HG03565 (cell line): ENCODE results near the gene BABAM2.
"Not testable (repeated sequence)": the region's sequence is repeated elsewhere in the genome, so short reads cannot be mapped to it uniquely, and the experiment has no call there.

Experiments
- ATAC-seq: cut with Tn5 transposase; IDR thresholded peaks from one replicate; pipeline ENCODE4 v1.9.1; 2021; ENCODE audit warnings: mild to moderate bottlenecking, moderate library complexity; ENCODE audit not compliant: unreplicated experiment

BABAM2 gene

DNA sequence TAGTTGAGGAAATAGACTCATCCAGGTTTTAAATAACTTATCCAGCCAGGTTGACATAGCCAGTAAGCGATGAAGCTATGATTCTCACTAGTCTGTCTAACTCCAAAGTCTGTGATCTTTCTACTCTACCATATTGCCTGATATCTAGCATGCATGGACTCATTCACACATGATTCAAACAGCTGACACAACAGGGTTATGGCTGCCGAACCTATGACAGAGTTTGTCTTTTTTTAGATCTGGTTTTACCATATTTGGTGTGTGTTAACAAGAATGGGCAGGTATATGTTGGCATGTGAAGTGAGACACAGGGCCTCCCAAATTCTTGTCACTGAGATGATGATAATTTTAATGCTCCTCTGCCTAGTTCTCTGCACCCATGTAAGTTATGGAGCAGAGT, 210.6 kb downstream of the BABAM2 start:
- no peak for ATAC-seq

DNA sequence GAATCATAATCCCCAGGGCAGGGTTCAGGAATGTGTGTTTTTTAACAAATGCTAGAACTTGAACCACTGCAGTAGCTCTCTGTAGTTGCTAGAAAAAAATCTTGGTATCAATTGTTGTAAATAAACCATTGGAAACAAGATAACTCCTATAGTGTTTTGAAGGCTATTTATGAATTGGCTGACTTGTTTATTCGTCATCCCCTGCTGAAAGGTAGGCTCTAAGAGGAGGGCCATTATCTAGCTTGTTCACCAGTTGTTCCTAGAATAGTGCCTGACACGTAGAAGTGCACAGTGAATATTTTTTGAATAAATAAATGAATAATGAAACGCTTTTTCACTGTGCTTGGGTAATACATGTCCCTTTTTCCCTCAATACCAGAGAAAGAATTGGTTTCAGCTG, 211.4 kb downstream of the BABAM2 start:
- ATAC-seq: no peak

GRCh38 chr2:28102455-28102874, 211.9 kb downstream of the BABAM2 start:
- ATAC-seq: no peak

DNA sequence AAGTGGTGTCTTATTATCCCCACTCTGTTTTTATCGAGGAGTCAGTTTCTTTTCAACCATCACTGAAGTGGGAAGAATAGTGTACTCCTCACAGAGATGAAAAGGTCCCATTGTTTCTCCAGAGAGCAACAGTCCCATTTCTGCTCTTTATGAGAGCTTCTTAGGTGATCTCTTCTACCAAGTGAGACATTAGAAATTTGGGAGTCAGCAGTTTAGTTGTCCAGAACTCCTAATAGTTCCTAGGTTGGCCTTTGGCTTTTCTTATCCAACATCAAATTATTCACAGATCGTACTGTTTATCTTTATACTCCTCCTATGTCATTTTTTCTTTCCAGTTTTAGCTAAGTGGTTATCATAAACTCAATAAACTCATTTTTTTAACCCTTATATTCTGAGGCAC, 213.1 kb downstream of the BABAM2 start:
- ATAC-seq: no peak

DNA sequence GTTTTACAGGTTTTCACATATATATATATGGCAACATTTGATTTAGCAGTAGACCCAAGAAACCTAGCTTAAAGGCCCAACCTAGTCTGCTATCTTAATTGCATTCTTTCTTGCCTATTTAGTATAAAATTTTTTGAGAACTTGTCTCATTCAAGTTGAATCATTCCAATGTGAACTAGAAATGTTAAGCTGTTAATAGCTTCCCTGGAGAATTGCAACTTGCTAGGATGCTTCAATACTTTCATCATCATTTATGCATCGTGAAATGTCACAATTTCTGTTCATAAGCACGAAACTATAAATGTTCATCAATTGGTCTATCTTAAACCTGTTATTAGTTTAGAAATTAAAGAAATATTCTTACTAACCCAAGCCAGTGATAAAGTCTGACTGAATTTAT, 217.6 kb downstream of the BABAM2 start:
- ATAC-seq: no peak

- ATAC-seq: not testable (repeated sequence)
Observed at GRCh38 chr2:28113771-28114170, 223.2 kb downstream of the BABAM2 start.

- no peak for ATAC-seq
Observed at GRCh38 chr2:28117104-28117596, 226.6 kb downstream of the BABAM2 start.

DNA sequence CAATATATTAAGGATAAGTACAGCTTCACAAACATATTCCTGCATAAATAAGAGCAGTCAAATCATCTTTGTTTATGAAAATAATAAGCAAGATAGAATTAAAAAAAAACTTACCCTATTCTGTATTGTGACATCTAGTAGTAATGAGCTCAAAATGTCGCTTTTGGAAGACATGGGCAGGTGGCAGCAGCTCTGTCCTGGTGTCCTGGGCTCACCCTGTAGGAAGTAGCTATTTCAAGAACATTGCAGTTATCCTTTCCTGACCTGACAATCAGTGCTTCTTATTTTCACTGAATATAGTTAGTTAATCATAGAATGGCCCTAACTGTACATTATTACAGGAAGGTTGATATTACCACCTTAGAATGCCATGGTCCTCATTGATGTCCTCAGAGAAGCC, 229.1 kb downstream of the BABAM2 start:
- no peak for ATAC-seq

- no peak for ATAC-seq
Observed at GRCh38 chr2:28128281-28128950, 237.9 kb downstream of the BABAM2 start.

DNA sequence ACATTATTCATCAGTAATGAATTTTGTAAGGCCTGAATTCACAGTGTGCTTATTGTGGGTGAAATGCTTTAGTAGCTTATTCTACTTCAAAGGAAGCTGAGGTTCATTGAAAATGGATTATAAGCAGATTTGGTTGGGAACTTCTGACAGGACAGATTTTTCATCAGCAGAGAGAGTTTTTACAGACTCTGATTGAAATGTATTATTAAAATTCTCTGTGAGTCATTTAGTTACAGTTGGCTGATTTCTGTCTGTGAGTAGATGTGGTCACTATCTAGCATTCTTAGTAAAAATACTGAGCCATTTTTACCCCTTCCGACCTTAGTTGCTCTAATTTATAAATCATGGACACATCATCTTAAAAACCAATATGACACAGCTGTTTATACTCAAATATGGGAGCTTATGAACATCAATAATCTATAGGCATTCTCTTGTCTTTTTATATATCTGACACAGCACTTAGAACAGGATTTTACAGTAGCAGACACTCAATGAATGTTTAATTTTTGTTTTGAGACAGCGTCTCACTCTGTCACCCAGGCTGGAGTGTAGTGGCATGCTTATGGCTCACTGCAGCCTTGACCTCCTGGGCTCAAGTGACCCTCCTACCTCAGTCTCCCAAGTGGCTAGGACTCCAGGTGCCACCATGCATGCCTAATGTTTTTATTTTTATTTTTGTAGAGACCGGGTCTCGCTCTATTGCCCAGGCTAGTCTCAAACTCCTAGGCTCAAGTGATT, 239.6 kb downstream of the BABAM2 start:
- no peak for ATAC-seq

GRCh38 chr2:28133778-28134177, 243.2 kb downstream of the BABAM2 start:
- no peak for ATAC-seq

DNA sequence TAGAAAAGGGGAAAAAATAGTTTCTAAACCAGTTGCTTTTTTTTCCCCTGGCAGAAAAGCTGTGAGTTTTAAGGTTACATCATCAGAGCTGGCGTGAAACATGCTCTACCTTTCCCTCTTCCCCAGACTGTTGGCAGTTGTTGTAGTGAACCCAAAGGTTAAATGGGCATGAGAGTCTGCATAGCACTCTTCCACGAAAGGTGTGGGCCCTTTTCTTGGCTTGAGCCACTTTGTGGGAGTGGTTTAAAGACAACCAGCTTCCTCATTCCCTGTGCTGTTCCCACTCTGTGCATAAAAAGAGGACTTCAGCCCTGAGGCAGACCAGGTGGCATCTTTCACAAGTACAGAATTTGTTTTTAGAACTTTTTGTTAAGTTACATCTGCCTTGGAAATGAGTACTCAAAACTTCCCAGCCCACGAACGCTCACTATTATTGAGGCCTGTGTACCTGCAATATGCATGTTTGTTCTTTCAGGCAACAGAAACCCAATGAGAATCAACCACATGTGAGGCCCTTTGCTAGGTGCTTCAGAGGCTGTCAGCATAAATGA, 243.8 kb downstream of the BABAM2 start:
- ATAC-seq: no peak

DNA sequence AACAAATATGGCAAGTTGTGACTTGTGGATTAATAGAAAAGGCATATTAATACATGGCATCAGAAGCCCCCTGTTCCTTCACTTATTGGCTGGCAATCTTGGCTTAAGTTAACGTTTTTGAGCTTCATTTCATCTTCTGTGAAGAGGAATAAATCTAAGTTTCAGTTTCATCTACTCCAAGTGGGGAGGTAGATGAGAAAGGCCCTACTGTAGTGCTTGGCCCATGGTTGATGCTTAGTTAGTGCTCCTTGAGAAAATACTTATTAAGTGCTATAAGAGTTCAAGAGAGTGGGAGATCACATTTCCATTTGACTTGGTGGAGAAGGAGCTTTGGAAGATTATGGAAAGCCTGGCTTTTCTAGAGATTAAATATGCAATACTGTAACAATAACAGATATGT, 244.3 kb downstream of the BABAM2 start:
- no peak for ATAC-seq

DNA sequence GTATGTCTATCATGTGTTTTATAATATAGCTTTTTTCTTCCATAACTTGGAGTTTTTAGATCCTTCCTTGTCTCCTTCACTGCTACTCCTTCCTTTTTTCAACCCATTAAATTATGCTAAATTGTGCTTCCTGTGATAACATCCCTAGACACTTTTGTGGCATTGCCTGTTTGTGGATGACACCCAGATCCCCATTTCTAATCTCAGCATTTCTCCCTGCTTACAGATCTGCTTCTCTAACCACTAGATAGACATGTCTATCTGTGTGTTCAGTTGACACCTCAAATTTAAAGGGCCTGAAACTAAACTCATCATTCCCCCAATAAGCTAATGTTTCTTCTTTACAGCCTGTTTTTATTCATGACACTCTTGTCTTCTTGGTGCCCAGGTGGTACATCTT, 244.8 kb downstream of the BABAM2 start:
- no peak for ATAC-seq

GRCh38 chr2:28135799-28136198, 245.3 kb downstream of the BABAM2 start:
- ATAC-seq: no peak

GRCh38 chr2:28136556-28136955, 246.0 kb downstream of the BABAM2 start:
- ATAC-seq: no peak

DNA sequence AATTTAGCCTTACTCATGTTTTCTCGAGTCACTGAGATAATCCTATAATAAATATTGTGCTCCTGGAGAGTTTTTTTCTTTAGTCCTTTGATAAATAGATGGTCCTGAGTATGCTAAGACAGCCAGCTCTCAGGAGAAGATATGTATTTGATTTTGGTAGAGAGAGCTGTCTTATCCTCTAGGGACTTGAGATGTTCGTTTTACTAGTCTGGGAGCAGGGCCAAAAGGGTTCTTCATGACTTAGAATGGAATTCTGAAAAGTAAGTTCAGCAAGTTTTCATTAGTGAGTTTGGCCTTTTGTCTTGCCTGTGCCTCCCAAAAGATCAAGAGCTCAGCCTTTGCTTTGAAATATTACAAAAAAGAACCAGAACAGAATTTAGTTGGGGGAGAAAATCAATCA, 246.7 kb downstream of the BABAM2 start:
- no peak for ATAC-seq

GRCh38 chr2:28142386-28142785, 251.9 kb downstream of the BABAM2 start:
- ATAC-seq: no peak

- no peak for ATAC-seq
Observed at GRCh38 chr2:28148000-28148399, 257.5 kb downstream of the BABAM2 start.

GRCh38 chr2:28148566-28148965, 258.0 kb downstream of the BABAM2 start:
- no peak for ATAC-seq

GRCh38 chr2:28150236-28150915, 259.8 kb downstream of the BABAM2 start:
- no peak for ATAC-seq

DNA sequence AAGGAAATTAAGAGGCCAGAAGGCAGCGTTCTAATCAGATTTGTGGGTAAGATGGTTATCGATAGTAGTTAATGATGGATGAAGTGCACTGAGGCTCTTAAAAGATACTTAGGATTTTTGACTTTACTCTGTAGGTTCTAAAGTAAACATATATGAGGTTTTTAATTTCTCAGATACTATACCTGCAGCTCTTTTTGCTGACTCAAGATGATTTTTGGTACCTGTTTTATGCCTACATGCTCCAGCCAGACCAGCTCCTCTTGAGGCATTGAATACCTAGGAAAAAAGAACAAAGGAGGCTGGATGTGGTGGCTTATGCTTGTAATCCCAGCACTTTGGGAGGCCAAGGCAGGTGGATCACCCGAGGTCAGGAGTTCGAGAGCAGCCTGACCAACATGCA, 260.5 kb downstream of the BABAM2 start:
- ATAC-seq: no peak
